ENCODE measurements around the gene FBXO46.

The FBXO46 gene

GRCh38 chr19:45730368-45731288 is at the start of gene FBXO46:
TSS of gene FBXO46 (minus strand) at chr19:45730896. CDS start at chr19:45713495, 17,401 bp downstream.
- peak; percentile 99 for DNase-seq

DNA sequence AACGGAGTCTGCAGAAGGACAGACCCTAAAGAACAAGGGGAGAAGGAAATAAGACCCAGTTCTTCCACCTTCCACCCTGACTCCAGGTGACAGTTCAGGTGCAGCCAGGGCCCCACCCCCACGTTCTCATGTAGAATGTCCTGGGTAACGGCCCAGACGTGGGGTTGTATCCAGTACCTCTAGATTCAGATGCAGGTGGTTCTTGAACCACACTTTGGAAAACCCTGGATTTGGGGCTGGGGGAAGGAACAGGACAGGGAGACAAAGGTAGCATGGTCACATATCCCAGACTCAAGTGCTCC is 49.4 kb upstream of the FBXO46 start:
- no peak for DNase-seq

DNA sequence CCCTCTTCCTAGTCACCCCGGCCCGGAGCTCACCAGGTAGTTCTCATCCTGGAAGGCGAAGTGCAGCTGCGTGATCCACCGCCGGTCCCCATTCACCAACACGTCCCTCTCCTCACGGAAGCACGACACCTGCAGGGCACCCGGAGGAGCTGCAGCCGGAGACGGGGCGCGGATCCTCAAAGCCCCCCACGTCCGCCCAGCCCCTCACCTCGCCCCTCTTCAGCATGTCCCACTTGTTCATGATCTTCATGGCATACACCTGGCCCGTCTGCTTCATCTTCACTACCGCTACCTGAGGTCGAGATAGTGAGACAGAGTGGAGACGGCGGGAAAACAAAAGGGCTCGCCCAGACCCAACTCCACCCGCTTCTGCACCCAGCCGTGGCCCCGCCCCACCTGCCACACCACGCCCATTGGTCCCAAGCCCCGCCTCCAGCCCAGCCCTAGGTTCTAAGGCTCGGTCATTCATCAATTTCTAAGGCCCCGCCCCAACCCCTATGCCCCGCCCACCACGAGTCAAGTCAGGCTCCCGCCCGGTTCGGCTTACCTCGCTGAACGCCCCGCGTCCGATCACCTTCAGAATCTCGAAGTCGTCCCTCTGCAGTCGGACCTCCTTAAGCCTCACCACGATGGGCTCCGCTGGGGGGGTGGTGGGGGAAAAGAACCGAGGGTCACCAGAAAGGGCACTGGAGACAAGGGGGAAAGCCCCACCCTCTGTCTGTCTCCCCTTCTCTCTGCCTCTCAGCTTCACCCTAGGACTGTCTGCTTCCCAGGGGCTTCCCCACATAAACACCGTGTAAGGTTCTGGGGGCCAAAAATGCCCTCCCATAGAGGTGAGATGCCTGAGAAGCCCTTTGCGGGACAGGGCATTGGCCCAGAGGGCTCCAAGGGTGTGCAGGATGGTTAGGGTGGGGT is 48.8 kb upstream of the FBXO46 start:
- DNase-seq, result no peak

DNA sequence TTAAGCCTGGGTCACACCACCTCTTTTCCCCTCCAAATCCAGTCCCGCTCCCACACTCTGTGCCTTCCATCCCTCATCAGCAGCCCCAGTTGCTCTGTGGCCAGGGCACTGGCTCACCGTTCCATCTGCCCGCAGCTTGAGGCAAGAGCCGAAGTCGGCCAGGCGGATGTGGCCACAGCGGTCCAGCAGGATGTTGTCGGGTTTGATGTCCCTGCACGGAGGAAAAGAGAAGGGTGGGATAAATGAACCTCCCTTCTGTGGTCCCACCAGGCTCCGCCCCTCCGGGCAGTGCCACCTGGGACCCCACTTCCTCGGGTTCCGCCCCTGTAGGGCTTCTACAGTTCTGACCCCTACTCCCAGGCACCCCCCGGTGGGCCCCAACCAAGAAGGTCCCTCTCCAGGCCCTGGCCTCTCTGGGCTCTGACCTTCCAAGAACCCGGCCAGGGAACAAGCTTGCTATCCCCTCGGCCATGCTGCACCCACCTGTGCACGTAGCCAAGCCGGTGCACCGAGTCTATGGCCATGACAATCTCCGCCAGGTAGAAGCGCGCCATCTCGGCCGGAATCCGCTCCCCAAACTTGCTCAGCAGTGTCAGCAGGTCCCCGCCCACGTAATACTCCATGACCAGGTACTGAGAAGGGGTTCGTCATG is 47.4 kb upstream of the FBXO46 start:
- no peak for DNase-seq

DNA sequence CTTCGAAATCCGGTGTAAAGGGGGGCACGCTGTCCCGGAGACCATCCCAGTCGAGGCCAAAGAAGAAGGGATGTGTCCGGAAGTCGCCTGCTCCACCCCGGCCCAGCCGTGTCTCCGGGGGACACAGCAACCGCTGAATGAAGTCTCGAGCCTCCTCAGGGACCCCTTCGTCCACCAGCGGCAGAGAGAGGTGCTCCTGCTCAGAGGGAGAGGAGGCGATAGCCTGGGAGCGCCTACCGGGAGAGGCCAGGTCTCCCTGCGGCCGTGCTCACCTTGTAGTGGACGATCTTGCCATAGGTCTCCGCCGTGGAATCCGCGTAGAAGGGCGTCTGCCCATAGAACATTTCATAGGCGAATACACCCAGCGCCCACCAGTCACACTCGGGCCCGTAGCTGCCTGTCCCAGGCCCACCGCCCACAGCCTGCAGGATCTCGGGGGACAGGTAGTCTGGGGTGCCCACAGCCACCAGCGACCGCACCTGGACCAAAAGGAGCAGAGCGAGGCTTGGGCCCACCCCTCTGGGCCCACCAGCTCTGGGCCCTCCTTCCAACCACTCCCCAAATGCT is 46.8 kb upstream of the FBXO46 start:
- no peak for DNase-seq

- no peak for DNase-seq
These were observed 44.1 kb upstream of the FBXO46 start for GRCh38 chr19:45774765-45775164.

- DNase-seq, result no peak
These were observed 42.7 kb upstream of the FBXO46 start for GRCh38 chr19:45773384-45773783.

DNA sequence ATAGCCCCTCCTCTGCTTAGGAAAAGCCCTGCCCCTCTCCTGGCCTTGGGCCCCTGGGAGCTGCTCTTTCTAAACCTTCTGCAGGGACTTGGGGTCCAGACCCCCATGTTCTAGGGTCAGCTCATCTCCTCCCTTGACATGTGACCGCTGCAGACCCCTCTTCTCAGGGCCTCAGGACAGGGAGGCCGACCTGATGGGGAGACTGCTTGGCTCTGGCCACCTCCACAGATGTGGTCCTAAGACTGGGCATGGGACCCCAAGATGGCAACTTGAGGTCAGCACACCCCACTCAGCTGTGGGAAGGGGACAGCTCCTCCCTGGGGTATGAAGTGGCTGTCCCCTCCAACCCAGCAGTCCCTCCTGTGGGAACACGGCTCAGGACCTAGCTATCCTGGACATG is 42.2 kb upstream of the FBXO46 start:
- no peak for DNase-seq

GRCh38 chr19:45772130-45772840 is 41.6 kb upstream of the FBXO46 start:
- DNase-seq, result no peak

DNA sequence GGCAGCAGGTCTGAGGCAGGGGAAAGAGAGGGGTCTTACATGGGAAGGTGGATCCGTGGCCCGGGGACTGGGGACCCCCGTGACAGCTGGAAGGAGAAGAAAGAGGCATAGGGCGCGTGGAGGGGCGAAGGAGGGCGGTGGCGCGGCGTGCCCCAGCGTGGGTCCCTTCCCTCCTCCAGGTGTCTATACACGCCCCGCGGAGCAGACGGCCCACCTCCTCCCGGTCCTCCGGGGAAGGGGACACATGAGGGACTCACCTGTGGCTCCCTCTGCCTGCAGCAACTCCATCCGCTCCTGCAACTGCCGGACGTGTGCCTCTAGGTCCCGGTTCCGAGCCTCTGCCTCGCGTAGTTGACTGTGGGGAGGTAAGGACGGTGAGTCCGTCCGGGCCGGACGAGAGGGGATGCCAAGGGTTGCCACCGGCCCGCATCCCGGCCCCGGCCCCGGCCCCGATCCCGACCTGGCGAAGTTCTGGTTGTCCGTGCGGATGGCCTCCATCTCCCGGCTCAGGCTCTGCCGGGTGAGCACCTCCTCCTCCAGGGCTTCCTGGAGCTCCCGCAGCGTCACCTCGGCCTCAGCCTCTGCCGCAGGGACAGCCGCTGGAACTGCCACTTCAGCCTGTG is 40.7 kb upstream of the FBXO46 start:
- no peak for DNase-seq

DNA sequence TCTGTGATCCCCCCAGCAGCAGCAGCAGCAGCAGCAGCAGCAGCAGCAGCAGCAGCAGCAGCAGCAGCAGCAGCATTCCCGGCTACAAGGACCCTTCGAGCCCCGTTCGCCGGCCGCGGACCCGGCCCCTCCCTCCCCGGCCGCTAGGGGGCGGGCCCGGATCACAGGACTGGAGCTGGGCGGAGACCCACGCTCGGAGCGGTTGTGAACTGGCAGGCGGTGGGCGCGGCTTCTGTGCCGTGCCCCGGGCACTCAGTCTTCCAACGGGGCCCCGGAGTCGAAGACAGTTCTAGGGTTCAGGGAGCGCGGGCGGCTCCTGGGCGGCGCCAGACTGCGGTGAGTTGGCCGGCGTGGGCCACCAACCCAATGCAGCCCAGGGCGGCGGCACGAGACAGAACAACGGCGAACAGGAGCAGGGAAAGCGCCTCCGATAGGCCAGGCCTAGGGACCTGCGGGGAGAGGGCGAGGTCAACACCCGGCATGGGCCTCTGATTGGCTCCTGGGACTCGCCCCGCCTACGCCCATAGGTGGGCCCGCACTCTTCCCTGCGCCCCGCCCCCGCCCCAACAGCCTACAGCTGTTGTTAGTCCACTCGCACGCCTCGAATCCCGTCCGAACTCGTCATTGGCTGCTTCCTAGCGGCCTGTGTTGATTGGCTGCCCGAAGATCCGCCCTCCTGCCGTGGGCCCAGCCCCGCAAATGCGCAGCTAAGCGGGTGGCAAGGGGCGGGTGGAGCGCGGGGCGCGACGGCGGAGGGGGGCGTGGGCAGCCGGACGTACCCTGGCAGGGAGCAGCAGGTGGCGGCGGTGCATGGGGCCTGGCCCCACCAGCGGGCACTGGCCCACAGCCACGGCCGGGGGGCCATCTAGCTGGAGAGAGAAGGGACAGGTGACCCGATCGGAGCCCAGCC is 39.8 kb upstream of the FBXO46 start:
- peak; percentile 90 for DNase-seq

- peak; percentile 66 for DNase-seq
These were observed 39.1 kb upstream of the FBXO46 start for GRCh38 chr19:45769821-45770191.

GRCh38 chr19:45768984-45769782 is 38.5 kb upstream of the FBXO46 start, which contains the start of gene SIX5:
TSS of gene SIX5 (minus strand) at chr19:45769252. CDS start at chr19:45768844, 408 bp downstream.
- peak; percentile 97 for DNase-seq

DNA sequence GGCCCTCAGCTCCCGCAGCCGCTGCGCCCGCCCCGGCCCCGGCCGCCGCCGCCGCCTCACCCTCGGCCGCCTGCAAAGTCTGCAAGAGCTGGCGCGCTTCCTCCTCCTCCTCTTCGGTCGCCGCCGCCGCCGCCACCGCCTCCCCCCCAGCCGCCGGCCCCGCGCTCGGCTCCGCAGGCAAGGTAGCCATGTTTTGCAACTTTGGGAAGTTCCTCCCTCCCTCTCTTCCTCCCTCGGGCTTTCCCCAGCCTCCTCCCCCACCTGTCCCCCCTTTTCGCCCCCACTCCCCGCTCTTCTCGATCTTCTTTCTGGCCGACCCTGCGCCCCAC is 37.9 kb upstream of the FBXO46 start:
- DNase-seq, result no peak

DNA sequence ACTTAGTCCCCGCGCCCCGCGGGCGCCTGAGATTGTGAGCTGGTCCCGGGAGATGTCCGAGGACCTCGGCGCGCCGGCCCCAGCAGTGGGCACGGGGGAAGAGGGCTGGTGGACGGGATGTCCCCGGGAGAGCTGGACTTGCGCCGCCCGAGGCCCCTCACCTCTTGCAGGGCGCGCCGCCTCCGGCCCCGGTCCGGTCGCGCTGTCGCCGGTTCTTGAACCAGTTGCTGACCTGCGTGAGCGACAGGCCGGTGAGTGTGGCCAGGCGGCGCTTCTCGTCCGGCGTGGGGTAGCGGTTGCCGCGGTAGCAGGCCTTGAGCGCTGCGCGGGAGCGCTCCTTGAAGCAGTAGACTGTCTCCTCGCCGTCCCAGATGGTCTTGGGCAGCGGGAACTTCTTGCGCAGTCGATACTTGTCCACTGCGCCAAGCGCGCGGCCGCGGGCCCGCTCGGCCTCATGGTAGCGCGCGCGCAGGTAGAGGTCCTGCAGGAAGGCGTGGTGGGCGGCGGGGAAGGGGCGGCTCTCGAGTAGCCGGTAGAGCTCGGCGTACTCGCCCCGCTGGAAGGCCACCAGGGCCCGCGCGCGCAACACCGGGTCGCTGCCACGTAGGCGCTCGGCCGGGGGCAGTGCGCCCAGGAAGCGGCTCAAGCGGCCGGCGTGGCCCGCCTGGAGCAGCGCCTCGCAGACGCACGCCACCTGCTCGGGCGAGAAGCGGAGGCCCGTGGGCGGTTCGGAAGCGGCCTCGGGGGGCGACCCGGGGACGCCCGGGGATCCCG is 37.4 kb upstream of the FBXO46 start:
- peak; percentile 24 for DNase-seq

GRCh38 chr19:45767410-45767880 is 36.7 kb upstream of the FBXO46 start:
- peak; percentile 9 for DNase-seq

- DNase-seq, result no peak
These were observed 36.2 kb upstream of the FBXO46 start for GRCh38 chr19:45766869-45767346.

GRCh38 chr19:45766296-45766868 is 35.7 kb upstream of the FBXO46 start:
- no peak for DNase-seq
